SJSA1 (cell line): Measurements from ENCODE around the gene ENOX1. TPM values are rescaled to one million over a fixed set of nuclear protein-coding genes. Genes with fewer than 3 reads are reported as not detected.

Experiments used
- DNase-seq, 2 experiments: peaks; one replicate each; pipeline ENCODE4 v3.0.0-alpha.2; 2015 to 2020; ENCODE audit warnings: low spot score in 2 of 2, low read depth in 1 of 2
- H3K27ac ChIP-seq: fragments of 250-450 bp; sonication (Bioruptor Pico); 2 replicates; pipeline ENCODE4 v1.5.1; 2020; ENCODE audit warnings: mild to moderate bottlenecking, moderate library complexity
- H3K27me3 ChIP-seq: fragments of 250-450 bp; sonication (Bioruptor Pico); replicated peaks from 2 replicates; pipeline ENCODE4 v1.5.1; 2020; ENCODE audit warnings: mild to moderate bottlenecking, moderate library complexity
- H3K36me3 ChIP-seq: fragments of 250-450 bp; sonication (Bioruptor Pico); 2 replicates; pipeline ENCODE4 v1.5.1; 2020; ENCODE audit warnings: mild to moderate bottlenecking
- H3K4me1 ChIP-seq: fragments of 250-450 bp; sonication (Bioruptor Pico); replicated peaks from 2 replicates; pipeline ENCODE4 v1.6.1; 2021; ENCODE audit warnings: mild to moderate bottlenecking
- H3K4me3 ChIP-seq: fragments of 250-450 bp; sonication (Bioruptor Pico); 2 replicates; pipeline ENCODE4 v1.5.1; 2020; ENCODE audit warnings: mild to moderate bottlenecking
- H3K9me3 ChIP-seq: fragments of 250-450 bp; sonication (Bioruptor Pico); replicated peaks from 2 replicates; pipeline ENCODE4 v1.5.1; 2020; ENCODE audit warnings: mild to moderate bottlenecking
- total RNA-seq: library from RNA; depleted of rRNA; stranded (reverse); fragments of >200 nt; shearing (Covaris generic); gene quantifications from 2 replicates; pipeline ENCODE4 v1.2.3, GENCODE V29; 2014

Gene ENOX1
- total RNA-seq, 1 experiment from 2014 or later, result 1.3 TPM

DNA sequence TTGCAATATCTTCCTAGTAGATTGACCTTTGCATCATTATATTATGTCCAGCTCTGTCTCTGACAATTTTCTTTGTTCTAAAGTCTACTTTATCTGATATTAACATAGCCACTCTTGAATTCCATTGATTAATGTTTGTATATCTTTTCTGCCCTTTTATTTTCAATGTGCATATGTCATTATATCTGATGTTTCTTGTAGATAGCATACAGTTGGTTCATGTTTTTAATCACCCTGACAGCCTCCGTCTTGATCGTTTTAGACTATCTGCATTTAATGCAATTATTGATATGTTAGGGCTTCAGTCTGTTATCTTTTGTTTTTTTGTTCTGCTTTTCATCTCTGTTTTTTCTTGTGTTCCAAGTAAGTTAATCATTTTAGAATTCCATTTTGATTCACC is 159.8 kb downstream of the ENOX1 start:
- no peaks in the 10 kb centered on the region for H3K36me3 ChIP-seq
- H3K4me1 ChIP-seq, result no peaks in the 10 kb centered on the region
- H3K27ac ChIP-seq, result no peak overlapping the region
- H3K27me3 ChIP-seq, result no peaks in the 10 kb centered on the region; the same call in 1 of the 2 replicates
- H3K9me3 ChIP-seq, result no peaks in the 10 kb centered on the region
- no peak overlapping the region for H3K4me3 ChIP-seq
- no peak for DNase-seq

DNA sequence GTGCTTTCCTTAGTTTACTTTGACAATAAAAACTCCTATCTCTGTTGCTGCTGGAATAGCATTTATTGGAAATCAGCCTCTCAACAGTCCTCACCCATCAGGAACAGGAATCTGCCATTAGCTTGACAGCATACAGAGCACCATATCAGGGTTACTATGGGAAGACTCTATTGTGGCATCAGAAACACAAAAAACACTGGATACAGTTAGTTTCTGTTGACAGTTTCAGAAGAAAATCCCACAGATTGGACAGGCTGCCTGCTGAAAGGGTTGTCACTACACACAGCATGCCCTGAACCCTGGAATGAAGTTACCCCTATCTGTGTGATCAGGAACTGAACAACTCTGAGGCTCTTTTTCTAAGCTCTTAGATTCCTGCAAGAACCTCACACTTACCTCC is 172.7 kb downstream of the ENOX1 start:
- no peaks in the 10 kb centered on the region for H3K9me3 ChIP-seq
- no peaks in the 10 kb centered on the region for H3K36me3 ChIP-seq
- no peaks in the 10 kb centered on the region for H3K27me3 ChIP-seq
- H3K4me1 ChIP-seq, result no peaks in the 10 kb centered on the region
- H3K4me3 ChIP-seq, result no peak overlapping the region
- no peak overlapping the region for H3K27ac ChIP-seq
- DNase-seq, result no peak

DNA sequence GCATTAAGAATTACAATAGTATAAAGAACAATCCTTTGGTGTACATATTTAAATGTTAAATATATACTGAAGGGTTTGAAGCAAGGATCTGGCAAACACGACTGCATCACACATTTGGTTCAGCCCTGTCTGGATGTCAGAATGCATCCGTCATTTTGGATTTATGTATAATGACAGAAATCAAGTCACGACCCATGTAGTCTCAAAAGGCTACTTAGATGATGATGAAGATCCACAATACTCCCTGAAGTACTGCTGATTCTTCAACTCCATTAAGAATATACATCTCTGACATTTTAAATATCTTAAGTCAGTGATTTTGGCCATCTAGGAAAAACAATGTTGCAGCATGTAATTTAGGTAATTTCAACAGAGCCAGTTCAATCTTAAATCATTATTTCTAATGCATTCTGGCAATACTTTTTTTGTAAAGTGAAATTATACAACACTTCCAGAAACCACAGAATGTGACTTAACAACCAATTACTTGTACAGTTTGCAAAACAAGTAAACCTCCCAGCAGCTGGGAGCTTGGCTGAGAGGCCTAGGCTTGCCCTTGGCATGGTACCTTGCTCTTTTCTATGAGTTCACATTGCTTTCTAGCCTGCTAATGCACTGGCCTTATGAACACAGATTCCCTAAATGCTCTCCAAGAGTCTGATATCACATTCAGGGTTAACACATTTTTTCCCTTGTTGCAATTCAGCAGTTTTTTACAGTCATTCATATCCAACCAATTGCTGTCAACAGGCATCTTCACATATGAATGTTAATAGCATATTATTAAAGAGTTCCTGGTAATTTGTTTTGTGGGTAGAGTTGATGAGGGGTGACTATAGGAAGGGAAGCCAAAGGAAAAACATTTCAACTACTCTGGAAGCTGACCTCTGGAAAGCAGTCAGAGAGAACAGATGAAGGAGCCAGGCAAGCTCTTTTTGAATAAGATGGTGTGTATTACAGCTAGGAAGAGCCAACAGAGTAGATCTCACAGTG is 175.2 kb downstream of the ENOX1 start:
- no peaks in the 10 kb centered on the region for H3K9me3 ChIP-seq
- no peaks in the 10 kb centered on the region for H3K36me3 ChIP-seq
- no peaks in the 10 kb centered on the region for H3K27me3 ChIP-seq
- no peak overlapping the region for H3K4me3 ChIP-seq
- no peak overlapping the region for H3K27ac ChIP-seq
- no peak for DNase-seq
- no peaks in the 10 kb centered on the region for H3K4me1 ChIP-seq

DNA sequence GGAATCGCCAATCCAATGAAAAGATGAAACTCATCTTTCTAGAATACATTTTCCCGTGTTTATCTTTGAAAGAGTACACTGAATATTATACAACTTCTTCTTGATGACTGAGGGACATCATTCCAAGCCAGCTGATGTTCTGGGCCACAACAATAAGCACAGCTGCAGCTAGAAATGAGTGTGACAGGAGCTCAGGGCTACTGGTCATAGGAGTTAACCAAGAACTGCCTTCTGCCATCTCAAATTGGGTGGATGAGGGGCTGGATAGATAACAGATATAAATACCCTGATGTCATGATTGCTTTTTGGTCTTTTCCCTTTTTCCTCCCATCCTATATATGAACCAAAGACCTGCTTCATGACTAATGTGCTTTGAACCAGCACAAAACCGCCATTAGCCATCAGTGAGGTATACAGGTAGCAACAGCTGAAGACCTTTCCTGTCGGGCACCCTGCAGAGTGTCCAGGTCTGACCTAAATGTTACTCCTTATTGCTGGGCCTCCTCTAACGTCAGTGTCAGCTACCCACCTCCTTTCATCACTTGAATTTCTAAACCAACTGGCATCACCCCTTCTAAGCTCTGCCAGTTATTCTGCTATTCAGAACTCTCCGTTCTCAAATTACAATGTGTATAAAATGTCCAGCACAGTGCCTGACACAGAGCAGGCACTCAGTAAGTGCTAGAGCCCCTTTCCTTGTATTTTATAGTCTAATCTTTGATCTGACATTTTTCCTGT is 178.2 kb downstream of the ENOX1 start:
- no peaks in the 10 kb centered on the region for H3K9me3 ChIP-seq
- no peaks in the 10 kb centered on the region for H3K27me3 ChIP-seq
- no peaks in the 10 kb centered on the region for H3K4me1 ChIP-seq
- DNase-seq, result no peak
- H3K36me3 ChIP-seq, result no peaks in the 10 kb centered on the region
- no peak overlapping the region for H3K4me3 ChIP-seq
- no peak overlapping the region for H3K27ac ChIP-seq

DNA sequence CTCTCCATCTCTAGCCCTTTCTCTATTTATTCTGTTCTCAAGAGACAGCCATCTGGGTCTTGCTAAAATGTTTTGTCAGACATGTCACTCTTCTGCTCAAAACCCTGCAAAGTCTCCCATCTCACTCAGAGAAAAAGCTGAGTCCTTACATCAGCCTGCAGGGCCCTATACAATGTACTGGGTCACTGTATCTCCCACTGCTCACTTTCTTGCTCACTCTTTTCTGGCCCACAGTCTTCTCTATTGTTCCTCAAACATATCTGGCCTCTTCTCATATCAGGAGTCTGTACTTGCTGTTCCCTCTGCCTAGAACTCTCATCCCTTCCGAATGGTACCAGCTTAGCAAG is 189.2 kb downstream of the ENOX1 start:
- H3K27ac ChIP-seq, result no peak overlapping the region
- H3K36me3 ChIP-seq, result no peaks in the 10 kb centered on the region
- H3K4me1 ChIP-seq, result no peaks in the 10 kb centered on the region
- H3K9me3 ChIP-seq, result no peaks in the 10 kb centered on the region
- no peak for DNase-seq
- no peaks in the 10 kb centered on the region for H3K27me3 ChIP-seq
- H3K4me3 ChIP-seq, result no peak overlapping the region

DNA sequence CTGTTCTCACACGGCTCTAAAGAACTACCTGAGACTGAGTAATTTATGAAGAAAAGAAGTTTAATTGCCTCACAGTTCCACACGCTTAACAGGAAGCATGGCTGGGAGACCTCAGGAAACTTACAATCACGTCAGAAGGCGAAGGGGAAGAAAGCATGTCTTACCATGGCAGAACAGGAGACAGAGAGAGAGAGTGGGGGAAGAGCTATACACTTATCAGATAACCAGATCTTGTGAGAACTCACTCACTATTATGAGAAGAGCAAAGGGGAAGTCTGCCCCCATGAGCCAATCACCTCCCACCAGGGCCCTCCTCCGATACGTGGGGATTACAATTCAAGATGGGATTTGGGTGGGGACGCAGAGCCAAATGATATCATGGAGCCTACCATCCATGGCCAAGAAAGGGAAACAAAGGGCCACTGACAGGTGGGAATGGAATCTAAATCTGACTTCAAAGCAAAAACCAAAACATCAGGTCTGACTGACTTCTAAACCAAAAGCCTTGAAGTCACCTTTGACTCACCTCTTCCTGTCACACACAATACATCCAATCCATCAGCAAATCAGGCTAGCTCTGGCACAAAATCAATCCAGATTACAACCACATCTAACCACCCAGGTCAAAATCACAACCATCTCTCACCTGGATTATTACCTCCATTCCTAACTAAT is 189.7 kb downstream of the ENOX1 start:
- no peaks in the 10 kb centered on the region for H3K9me3 ChIP-seq

DNA sequence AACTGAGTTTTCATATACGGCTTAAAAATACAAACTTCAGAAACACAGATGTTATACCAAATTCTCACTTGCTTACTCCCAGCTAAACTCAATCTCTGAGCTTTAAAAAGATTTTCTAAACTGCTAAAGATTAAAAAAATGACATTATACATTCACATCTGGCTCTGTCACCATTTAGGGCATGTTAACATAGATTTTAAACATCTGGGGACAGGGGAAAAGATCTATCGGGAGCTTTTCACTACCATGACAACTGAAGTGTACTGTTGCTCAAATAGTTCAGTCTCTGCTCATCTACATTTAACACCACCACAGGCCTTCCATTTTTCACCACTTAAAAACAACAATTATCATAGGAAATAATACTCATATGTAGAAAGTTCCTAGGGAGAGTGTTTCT is 190.8 kb downstream of the ENOX1 start:
- Histone ChIP-seq H3K4me3 (no peak overlapping the region), H3K27me3 (no peaks in the 10 kb centered on the region), H3K36me3 (no peaks in the 10 kb centered on the region), H3K4me1 (no peaks in the 10 kb centered on the region), H3K27ac (no peak overlapping the region), H3K9me3 (no peaks in the 10 kb centered on the region)
- no peak for DNase-seq

More for the DNA sequence above, 189.7 kb downstream of the ENOX1 start:
- H3K36me3 ChIP-seq, result no peaks in the 10 kb centered on the region
- no peak overlapping the region for H3K4me3 ChIP-seq
- H3K27me3 ChIP-seq, result no peaks in the 10 kb centered on the region
- DNase-seq, result no peak
- no peaks in the 10 kb centered on the region for H3K4me1 ChIP-seq
- H3K27ac ChIP-seq, result no peak overlapping the region

DNA sequence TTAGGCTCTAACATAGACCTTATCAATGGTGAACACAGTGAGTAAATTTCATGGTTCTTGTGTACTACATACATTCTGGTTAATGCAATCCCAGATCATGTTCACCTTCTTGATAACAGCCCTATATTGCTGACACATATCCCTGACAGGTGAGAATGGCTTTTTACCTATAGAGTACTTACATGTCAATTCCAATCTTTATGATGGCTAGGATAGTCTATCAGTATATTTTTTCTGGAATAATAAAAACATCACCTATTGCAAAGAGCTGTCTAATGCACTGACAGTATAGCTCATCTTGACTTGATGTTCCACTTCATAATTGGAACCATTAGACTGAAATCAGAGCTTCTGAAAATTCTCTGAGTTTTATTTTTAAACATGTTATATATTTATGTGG is 199.4 kb downstream of the ENOX1 start:
- Histone ChIP-seq H3K27ac (no peak overlapping the region), H3K9me3 (no peaks in the 10 kb centered on the region), H3K4me1 (no peaks in the 10 kb centered on the region), H3K4me3 (no peak overlapping the region), H3K27me3 (no peaks in the 10 kb centered on the region), H3K36me3 (no peaks in the 10 kb centered on the region)
- no peak for DNase-seq

DNA sequence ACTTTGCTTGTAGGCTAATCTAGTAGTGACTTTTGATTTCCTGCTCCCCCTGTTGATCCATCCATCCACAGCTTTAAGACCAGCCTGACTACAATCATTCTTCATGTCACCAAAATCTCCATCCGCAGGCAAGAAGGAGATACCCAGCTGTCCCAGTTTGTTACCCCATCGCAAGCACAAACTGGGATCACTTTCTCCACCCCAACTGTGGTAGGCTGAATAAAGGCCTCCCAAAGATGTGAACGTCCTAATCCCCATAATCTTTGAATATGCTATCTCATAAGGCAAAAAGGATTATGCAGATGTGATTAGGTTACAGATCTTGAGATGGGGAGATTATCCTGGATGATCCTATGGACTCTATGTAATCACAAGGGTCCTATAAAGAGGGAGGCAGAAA is 202.0 kb downstream of the ENOX1 start:
- Histone ChIP-seq H3K36me3 (no peaks in the 10 kb centered on the region), H3K27ac (no peak overlapping the region), H3K9me3 (no peaks in the 10 kb centered on the region), H3K27me3 (no peaks in the 10 kb centered on the region), H3K4me3 (no peak overlapping the region), H3K4me1 (no peaks in the 10 kb centered on the region)
- no peak for DNase-seq

DNA sequence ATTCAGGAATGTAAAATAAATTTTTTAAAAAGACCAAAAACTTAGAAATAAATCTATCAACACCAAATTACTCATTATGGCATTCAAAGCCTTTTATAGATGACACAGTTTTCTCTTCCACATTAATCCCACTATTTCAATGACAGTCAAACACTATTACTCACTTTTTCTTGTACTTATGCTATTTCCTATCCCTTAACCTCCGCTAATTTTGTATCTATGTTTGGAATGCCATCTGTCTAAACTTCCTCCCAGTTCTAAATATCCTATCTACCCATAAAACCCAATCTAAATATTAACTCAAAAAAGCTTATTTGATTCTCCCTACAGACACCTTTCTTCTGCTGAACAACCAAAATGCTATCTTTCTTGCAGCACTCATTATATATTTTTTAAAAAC is 203.5 kb downstream of the ENOX1 start:
- no peak overlapping the region for H3K4me3 ChIP-seq
- H3K36me3 ChIP-seq, result no peaks in the 10 kb centered on the region
- DNase-seq, result no peak
- no peaks in the 10 kb centered on the region for H3K4me1 ChIP-seq
- no peaks in the 10 kb centered on the region for H3K27me3 ChIP-seq
- H3K27ac ChIP-seq, result no peak overlapping the region
- H3K9me3 ChIP-seq, result no peaks in the 10 kb centered on the region

DNA sequence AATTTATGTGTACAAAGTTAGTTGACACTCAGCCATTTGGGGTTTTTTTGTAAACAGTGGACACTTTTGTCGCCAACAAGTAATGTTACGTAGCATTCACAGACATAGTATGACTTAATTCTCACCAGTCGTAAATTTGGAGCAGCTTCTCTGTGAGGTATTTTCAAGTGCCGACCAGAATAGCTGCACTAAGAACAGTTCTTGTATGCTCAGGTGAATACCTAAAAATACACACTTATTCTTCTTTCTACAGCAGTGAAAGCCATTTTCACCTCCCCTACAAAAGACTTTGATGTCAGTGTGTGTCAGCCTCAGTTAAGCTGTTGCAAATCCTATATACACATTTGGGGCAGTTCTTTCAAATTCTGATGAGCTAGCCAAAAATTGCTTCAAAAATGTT is 206.5 kb downstream of the ENOX1 start:
- no peaks in the 10 kb centered on the region for H3K36me3 ChIP-seq
- no peaks in the 10 kb centered on the region for H3K9me3 ChIP-seq
- no peak for DNase-seq
- no peaks in the 10 kb centered on the region for H3K27me3 ChIP-seq
- no peak overlapping the region for H3K4me3 ChIP-seq
- no peaks in the 10 kb centered on the region for H3K4me1 ChIP-seq
- no peak overlapping the region for H3K27ac ChIP-seq

DNA sequence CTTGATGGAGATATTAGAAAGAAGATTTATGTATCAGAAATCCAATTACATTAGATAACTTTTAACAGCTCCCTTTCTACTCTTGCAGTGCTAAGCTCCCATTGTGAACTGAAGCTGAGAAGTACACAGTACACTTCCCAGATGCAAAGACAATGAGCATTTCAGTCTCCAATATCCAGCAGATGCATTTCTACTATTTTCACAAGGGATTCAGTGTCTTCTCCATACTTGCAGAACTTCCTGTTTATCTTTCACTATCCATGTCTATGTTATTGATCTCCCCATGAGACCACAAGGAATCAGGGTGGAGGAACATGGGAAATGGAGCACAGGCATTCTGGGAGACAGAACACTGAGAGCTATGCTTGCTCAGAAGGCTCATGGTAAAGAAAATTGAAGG is 207.5 kb downstream of the ENOX1 start:
- peaks cover 4% of the 10 kb centered on the region for H3K4me1 ChIP-seq
- DNase-seq, result no peak
- no peak overlapping the region for H3K4me3 ChIP-seq
- no peak overlapping the region for H3K27ac ChIP-seq
- H3K9me3 ChIP-seq, result no peaks in the 10 kb centered on the region
- no peaks in the 10 kb centered on the region for H3K27me3 ChIP-seq
- no peaks in the 10 kb centered on the region for H3K36me3 ChIP-seq

DNA sequence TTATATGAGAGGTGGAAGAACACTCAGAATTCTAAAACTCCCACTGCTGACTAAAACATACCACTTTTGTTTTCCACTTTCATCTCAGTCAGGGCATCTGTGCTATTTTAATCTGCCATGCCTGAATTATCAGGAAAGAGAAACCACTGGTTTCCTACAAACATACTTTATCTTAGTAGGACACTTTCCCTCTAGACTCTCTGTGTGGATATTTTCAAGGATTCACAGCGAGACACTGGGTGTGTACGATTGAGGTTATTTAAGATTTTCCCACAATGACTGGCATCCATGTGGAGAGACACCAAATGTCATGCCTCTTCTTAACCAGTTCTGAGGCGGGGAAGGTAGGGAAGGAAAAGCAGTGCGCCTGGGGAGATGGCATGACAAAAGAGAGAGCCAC is 212.2 kb downstream of the ENOX1 start:
- Histone ChIP-seq H3K36me3 (no peaks in the 10 kb centered on the region), H3K9me3 (no peaks in the 10 kb centered on the region), H3K4me3 (no peak overlapping the region), H3K27me3 (no peaks in the 10 kb centered on the region), H3K4me1 (peaks cover 26% of the 10 kb centered on the region), H3K27ac (peak overlapping the region; percentile 86; the same call in 1 of the 2 replicates)
- DNase-seq, result no peak
